Tibial nerve (tissue), 4 donors: ENCODE measurements around the gene FAM222A. TPM values are rescaled to one million over a fixed set of nuclear protein-coding genes. Genes with fewer than 3 reads are reported as not detected.

ENCODE experiments used
- DNase-seq, 2 donors: peaks; one replicate each; pipeline ENCODE4 v3.0.0-alpha.2; 2019; ENCODE audit warnings: low spot score in 2 of 2
- H3K27ac ChIP-seq, 4 donors: fragments of 200-600 bp; sonication (generic) in 3 of 4; one replicate each; pipeline ENCODE4 v1.5.1; 2017 to 2019; ENCODE audit warnings: mild to moderate bottlenecking in 1 of 4
- H3K27me3 ChIP-seq, 2 donors: fragments of 200-600 bp; sonication (generic) in 1 of 2; one replicate each; pipeline versions ENCODE4 v1.5.1 to v1.6.0; 2017 to 2019
- H3K36me3 ChIP-seq, 3 donors: fragments of 200-600 bp; sonication (generic); one replicate each; pipeline ENCODE4 v1.5.1; 2018 to 2019
- H3K4me1 ChIP-seq, 4 donors: fragments of 200-600 bp; sonication (generic) in 3 of 4; one replicate each; pipeline ENCODE4 v1.5.1; 2017 to 2019
- H3K4me3 ChIP-seq, 4 donors: fragments of 200-600 bp; sonication (generic) in 3 of 4; one replicate each; pipeline ENCODE4 v1.5.1; 2017 to 2019; ENCODE audit warnings: mild to moderate bottlenecking in 1 of 4, moderate library complexity in 1 of 4
- H3K9me3 ChIP-seq, 4 donors: fragments of 200-600 bp; sonication (generic) in 3 of 4; one replicate each; pipeline ENCODE4 v1.5.1; 2017 to 2019
- EP300 ChIP-seq, 2 donors: sonication (generic); formaldehyde crosslinking; IDR thresholded peaks; one replicate each; pipeline ENCODE4 v1.6.1; 2017; ENCODE audit warnings: antibody characterized with exemption in 2 of 2, mild to moderate bottlenecking in 1 of 2
- POLR2A ChIP-seq, 2 donors: fragments of 450-650 bp; IDR thresholded peaks; one replicate each; pipeline ENCODE4 v1.6.1; 2017; ENCODE audit warnings: antibody characterized with exemption in 2 of 2, mild to moderate bottlenecking in 2 of 2, moderate library complexity in 2 of 2
- WGBS, 2 donors: methylation state at CpG; one replicate each; pipeline ENCODE4 v1.1.5; 2018; 5-methylcytosine and 5-hydroxymethylcytosine counted together
- total RNA-seq, 4 donors: library from RNA; depleted of rRNA; stranded (reverse); fragments of >200 nt; gene quantifications; one replicate each; pipeline ENCODE4 v1.1.0, GENCODE V29; 2016
- TF ChIP-seq, protein P1 (sequence below), 5 experiments: fragments of 200-600 bp in 3 of 5; fragments of 450-650 bp in 2 of 5; sonication (generic) in 3 of 5; IDR thresholded peaks; one replicate each; pipeline ENCODE4 v1.5.1; 2016 to 2019; ENCODE audit warnings: antibody characterized with exemption in 5 of 5, mild to moderate bottlenecking in 3 of 5, moderate library complexity in 2 of 5

Gene FAM222A
- total RNA-seq, 4 donors from 2014 or later: 1.3 to 3.3 (median 1.9) TPM

DNA sequence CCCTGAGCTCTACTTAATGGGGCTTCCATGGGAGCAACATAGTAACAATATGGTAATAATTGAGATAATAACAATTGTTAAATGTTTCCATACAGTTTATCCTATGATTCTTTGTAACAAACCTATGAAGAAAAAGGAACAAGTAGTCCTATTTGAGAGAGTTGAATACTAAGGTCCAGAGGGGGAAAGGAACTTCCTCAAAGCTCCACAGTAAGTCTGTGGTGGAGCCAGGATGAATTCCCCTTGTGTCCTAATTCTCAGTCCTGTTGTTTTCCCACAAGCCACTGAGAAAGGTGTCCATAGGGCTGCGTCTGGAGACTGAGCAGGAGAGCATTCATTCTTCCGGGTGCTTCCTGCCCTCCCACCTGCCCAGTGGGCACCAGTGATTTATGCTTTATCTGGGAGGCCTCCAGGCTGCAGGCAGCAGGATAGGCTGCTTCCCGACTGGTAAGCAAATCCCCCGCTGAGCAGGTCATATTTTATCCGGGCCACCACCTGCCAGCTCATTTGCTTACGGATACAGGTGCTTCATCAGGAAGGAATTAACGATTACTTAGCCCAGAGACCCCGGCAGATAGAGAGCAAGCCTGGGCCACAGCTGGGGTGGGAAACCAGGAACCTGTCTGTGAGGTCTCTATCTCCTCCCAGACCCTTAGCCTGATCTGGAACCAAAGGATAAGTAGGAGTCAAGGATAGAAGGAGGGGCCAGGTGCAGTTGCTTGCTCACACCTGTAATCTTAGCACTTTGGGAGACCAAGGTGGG is 33.9 kb upstream of the FAM222A start:
- Histone ChIP-seq H3K27ac (no peak overlapping the region), H3K36me3 (no peaks in the 10 kb centered on the region), H3K4me1 (no peaks in the 10 kb centered on the region), H3K9me3 (no peaks in the 10 kb centered on the region), H3K27me3 (peaks cover 0 to 28% of the 10 kb centered on the region in 2 donors), H3K4me3 (no peak overlapping the region)
- no peak for DNase-seq
- TF ChIP-seq POLR2A (IDR thresholded peaks at IDR 0.05): no peak
- WGBS, 2 donors: 43 to 53% methylated on average over 8 of the region's 8 CpGs

GRCh38 chr12:109680264-109681005 is 33.2 kb upstream of the FAM222A start:
- TF ChIP-seq, protein P1, sequence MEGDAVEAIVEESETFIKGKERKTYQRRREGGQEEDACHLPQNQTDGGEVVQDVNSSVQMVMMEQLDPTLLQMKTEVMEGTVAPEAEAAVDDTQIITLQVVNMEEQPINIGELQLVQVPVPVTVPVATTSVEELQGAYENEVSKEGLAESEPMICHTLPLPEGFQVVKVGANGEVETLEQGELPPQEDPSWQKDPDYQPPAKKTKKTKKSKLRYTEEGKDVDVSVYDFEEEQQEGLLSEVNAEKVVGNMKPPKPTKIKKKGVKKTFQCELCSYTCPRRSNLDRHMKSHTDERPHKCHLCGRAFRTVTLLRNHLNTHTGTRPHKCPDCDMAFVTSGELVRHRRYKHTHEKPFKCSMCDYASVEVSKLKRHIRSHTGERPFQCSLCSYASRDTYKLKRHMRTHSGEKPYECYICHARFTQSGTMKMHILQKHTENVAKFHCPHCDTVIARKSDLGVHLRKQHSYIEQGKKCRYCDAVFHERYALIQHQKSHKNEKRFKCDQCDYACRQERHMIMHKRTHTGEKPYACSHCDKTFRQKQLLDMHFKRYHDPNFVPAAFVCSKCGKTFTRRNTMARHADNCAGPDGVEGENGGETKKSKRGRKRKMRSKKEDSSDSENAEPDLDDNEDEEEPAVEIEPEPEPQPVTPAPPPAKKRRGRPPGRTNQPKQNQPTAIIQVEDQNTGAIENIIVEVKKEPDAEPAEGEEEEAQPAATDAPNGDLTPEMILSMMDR (IDR thresholded peaks at IDR 0.05): no peak
- TF ChIP-seq POLR2A (IDR thresholded peaks at IDR 0.05): no peak
- TF ChIP-seq EP300 (IDR thresholded peaks at IDR 0.05): no peak
- no peak for DNase-seq
- H3K36me3 ChIP-seq: no peaks in the 10 kb centered on the region
- 81 to 83% methylated on average over 4 of the region's 4 CpGs for whole genome bisulfite sequencing, 2 donors
- H3K27ac ChIP-seq: no peak overlapping the region
- no peaks in the 10 kb centered on the region for H3K9me3 ChIP-seq
- H3K4me1 ChIP-seq: no peaks in the 10 kb centered on the region
- no peak overlapping the region for H3K4me3 ChIP-seq
- peaks cover 0 to 25% of the 10 kb centered on the region in 2 donors for H3K27me3 ChIP-seq

- Histone ChIP-seq H3K36me3 (no peaks in the 10 kb centered on the region), H3K27ac (no peak overlapping the region), H3K4me3 (no peak overlapping the region), H3K9me3 (no peaks in the 10 kb centered on the region), H3K27me3 (peaks cover 0 to 12% of the 10 kb centered on the region in 2 donors), H3K4me1 (no peaks in the 10 kb centered on the region)
- whole genome bisulfite sequencing, 2 donors: 76 to 78% methylated on average over 7 of the region's 7 CpGs
- DNase-seq: no peak
- TF ChIP-seq POLR2A (IDR thresholded peaks at IDR 0.05) (no peak), EP300 (IDR thresholded peaks at IDR 0.05) (no peak)
- TF ChIP-seq, protein P1 (IDR thresholded peaks at IDR 0.05): no peak
Measured at GRCh38 chr12:109681986-109682707, 31.5 kb upstream of the FAM222A start.

- no peaks in the 10 kb centered on the region for H3K9me3 ChIP-seq
Measured at GRCh38 chr12:109682708-109683060, 30.9 kb upstream of the FAM222A start.

DNA sequence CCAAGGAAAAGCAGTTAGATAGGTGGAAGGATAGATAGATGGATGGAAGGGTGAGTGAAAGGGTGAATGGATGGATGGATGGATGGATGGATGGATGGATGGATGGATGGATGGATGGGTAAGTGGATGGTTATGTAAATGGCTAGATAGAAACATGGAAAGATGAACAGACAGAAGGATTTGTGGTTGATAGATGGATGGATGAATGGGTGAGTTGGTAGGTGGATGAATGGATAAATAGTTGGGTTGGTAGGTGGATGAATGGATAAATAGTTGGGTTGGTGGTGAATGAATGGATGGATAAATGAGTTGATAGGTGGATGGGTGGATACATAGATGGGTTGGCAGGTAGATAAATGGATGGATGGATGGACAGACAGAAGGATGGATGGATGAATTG is 30.3 kb upstream of the FAM222A start:
- H3K27ac ChIP-seq: no peak overlapping the region
- H3K27me3 ChIP-seq: peaks cover 0 to 4% of the 10 kb centered on the region in 2 donors
- no peaks in the 10 kb centered on the region for H3K36me3 ChIP-seq
- H3K4me3 ChIP-seq: no peak overlapping the region
- DNase-seq: no peak
- no peaks in the 10 kb centered on the region for H3K4me1 ChIP-seq
- TF ChIP-seq, protein P1 (IDR thresholded peaks at IDR 0.05): no peak
- TF ChIP-seq POLR2A (IDR thresholded peaks at IDR 0.05) (no peak), EP300 (IDR thresholded peaks at IDR 0.05) (no peak)
- no peaks in the 10 kb centered on the region for H3K9me3 ChIP-seq

More at GRCh38 chr12:109682708-109683060, 30.9 kb upstream of the FAM222A start:
- TF ChIP-seq, protein P1 (IDR thresholded peaks at IDR 0.05): no peak
- TF ChIP-seq POLR2A (IDR thresholded peaks at IDR 0.05) (no peak), EP300 (IDR thresholded peaks at IDR 0.05) (no peak)
- H3K36me3 ChIP-seq: no peaks in the 10 kb centered on the region
- 86 to 96% methylated on average over 1 of the region's 1 CpG for WGBS, 2 donors
- no peak overlapping the region for H3K27ac ChIP-seq
- H3K27me3 ChIP-seq: peaks cover 0 to 6% of the 10 kb centered on the region in 2 donors
- DNase-seq: no peak
- H3K4me3 ChIP-seq: no peak overlapping the region
- no peaks in the 10 kb centered on the region for H3K4me1 ChIP-seq
